ENCODE results near the gene DNM3.

DNA sequence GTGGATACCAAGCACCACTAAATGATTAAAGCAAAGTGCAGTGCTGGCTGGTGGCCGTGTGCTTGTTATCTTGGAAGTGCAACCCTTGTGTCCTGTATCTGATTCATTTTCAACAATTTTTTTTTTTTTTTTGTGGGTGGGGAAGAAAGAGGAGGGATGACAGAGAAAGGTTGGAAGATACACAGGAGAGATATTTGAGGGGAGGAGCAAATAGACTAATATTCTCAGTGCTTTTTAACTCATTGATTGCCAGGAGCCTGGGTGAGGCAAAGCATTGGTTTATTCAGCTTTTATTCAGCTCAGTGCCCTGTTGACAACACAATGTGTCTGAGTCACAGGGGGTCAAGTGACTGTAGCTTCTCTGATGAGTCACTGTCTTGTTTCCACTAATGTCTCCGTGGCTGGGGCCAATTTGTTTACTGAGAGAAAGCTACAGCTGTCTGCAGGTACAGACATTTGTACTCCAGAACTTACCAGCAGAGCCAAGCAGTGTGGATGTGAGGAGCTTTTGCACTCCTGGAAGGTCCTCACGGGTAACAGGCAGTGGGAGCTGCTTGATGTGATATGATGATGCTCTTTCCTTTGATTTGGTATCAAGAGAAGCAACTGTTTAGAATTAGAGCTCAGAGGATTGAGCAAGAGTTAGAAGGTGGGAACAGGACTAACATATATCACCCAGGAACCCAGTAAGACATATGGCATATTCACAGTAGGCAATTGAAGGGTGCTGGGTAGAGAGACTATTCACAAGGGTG, 23.6 kb upstream of the DNM3 start:
- TF ChIP-seq, protein P1, sequence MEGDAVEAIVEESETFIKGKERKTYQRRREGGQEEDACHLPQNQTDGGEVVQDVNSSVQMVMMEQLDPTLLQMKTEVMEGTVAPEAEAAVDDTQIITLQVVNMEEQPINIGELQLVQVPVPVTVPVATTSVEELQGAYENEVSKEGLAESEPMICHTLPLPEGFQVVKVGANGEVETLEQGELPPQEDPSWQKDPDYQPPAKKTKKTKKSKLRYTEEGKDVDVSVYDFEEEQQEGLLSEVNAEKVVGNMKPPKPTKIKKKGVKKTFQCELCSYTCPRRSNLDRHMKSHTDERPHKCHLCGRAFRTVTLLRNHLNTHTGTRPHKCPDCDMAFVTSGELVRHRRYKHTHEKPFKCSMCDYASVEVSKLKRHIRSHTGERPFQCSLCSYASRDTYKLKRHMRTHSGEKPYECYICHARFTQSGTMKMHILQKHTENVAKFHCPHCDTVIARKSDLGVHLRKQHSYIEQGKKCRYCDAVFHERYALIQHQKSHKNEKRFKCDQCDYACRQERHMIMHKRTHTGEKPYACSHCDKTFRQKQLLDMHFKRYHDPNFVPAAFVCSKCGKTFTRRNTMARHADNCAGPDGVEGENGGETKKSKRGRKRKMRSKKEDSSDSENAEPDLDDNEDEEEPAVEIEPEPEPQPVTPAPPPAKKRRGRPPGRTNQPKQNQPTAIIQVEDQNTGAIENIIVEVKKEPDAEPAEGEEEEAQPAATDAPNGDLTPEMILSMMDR (IDR thresholded peaks at IDR 0.05; ENCODE audit: insufficient read depth, low read length, poor library complexity, severe bottlenecking): no peak
- TF ChIP-seq EZH2phosphoT487 (conservative IDR thresholded peaks at IDR 0.05; ENCODE audit: low read length): no peak
